ENCODE data around the gene STAP1. TPM values are rescaled to one million over a fixed set of nuclear protein-coding genes. Genes with fewer than 3 reads are reported as not detected.

Gene STAP1
- total and polyA plus RNA-seq, 10 of the 15 experiments (the other 5 are each of a cell fraction or from before 2014, with no cell fraction given), result 4.6 to 19.4 (median 9.4) TPM

DNA sequence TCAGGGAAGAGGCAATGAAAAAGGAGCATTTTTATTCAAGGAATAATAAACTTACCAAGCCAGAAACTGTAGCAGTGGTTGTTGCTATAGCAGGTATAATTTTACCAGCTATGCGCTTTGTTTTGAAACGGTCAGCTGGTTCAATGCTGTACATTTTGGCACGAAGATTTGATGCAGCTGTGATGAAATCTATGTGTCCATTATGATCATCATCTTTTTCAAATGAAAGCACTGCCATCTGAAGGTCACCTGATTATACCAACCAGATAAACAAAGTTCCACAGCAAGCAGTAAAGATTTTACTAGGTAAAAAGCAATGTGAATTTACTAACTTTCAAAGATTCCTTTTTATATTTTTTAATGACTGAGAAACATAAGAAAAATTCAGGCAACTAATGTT is 66.4 kb downstream of the STAP1 start:
- Histone ChIP-seq H3K4me3 (no peak overlapping the region), H3K27me3 (replicated peaks in 1 of 2; ENCODE audit: control insufficient read depth in 2 of 2, insufficient read depth in 2 of 2, low read length in 1 of 2) (no peaks in the 10 kb centered on the region), H3K4me1 (ENCODE audit: control insufficient read depth, insufficient read depth, low read length) (no peaks in the 10 kb centered on the region), H3K36me3 (ENCODE audit: control insufficient read depth in 2 of 2, insufficient read depth in 2 of 2, low read length in 1 of 2) (peaks cover 1 to 20% of the 10 kb centered on the region in 2 experiments), H3K27ac (ENCODE audit: control insufficient read depth, insufficient read depth) (no peak overlapping the region), H3K9me3 (replicated peaks; ENCODE audit: control insufficient read depth, insufficient read depth, low read length) (no peaks in the 10 kb centered on the region), H3K79me2 (ENCODE audit: control insufficient read depth, insufficient read depth, low read length) (no peaks in the 10 kb centered on the region), H3K9ac (ENCODE audit: control insufficient read depth, insufficient read depth, low read length) (no peak overlapping the region), H4K20me1 (ENCODE audit: control insufficient read depth, insufficient read depth) (no peaks in the 10 kb centered on the region), H3K4me2 (ENCODE audit: control insufficient read depth, insufficient read depth) (no peak overlapping the region), H2AFZ (ENCODE audit: control insufficient read depth, low read depth, low read length) (no peak overlapping the region)
- POLR2A ChIA-PET, result interaction anchor here (1.2 kb wide), 1 partner anchor 75 kb away, joined by 3 read pairs; no protein-coding TSS in a partner anchor
- TF ChIP-seq NBN (IDR thresholded peaks at IDR 0.05) (no peak), RAD21 (IDR thresholded peaks at IDR 0.05; ENCODE audit: insufficient read depth, low read depth, low read length) (0 out of 2 replicates have a peak, but pooled peaks have one; percentile 18)
- in situ Hi-C loops (cut with MboI) (no loop called here), intact Hi-C loops (cut with micrococcal nuclease; ENCODE audit: unreplicated experiment) (loop anchor here (5.0 kb wide), 1 partner anchor 78 kb away; the partner anchor contains the start of gene CENPC)
- no TSS peak for BruUV-seq (replicated peaks)
- ATAC-seq, result no peak
- no peak for FAIRE-seq
- 100% methylated on average over 3 of the region's 3 CpGs for WGBS (ENCODE audit: insufficient coverage, insufficient replicate concordance, low lambda C conversion rate, missing lambda C conversion rate)
- RAD21 ChIA-PET (ENCODE audit: unreplicated experiment), result interaction anchor here (0.9 to 1.3 kb wide), 3 partner anchors 74 to 82 kb away, joined by 3 to 5 read pairs (median 4); no protein-coding TSS in a partner anchor
- SMC1A ChIA-PET (ENCODE audit: uncharacterized antibody, unreplicated experiment), result interaction anchor here (0.8 to 2.2 kb wide), 9 partner anchors 12 to 89 kb away, joined by 4 to 9 read pairs (median 4); no protein-coding TSS in a partner anchor
- CTCF ChIA-PET, result interaction anchor here (0.8 to 2.8 kb wide), 7 partner anchors 9 to 122 kb away, joined by 3 to 14 read pairs (median 3); no protein-coding TSS in a partner anchor
- no peak for DNase-seq (ENCODE audit: low read depth, low spot score)

DNA sequence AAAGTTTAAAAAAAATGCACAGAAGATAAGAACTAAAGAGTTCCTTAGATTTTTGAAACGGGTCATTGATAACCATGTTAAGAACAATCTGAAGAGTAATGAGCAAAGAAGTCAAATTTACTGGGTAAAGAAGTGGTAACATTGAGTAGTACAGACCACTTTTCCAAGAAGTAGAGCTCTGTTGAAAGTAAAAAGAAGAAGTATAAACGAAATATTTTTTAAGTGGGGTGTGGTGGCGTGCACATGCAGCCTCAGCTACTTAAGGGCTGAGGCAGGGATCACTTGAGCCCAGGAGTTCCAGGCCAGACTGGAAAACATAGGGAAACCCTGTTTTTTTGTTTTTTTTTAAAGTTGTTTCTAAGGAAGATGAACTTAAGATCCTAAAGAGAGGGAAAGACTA is 74.0 kb downstream of the STAP1 start:
- intact Hi-C loops (cut with micrococcal nuclease; ENCODE audit: unreplicated experiment), result loop anchor here (5.0 kb wide), 1 partner anchor 35 kb away; no protein-coding TSS in a partner anchor
- H3K4me2 ChIP-seq (ENCODE audit: control insufficient read depth, insufficient read depth), result no peak overlapping the region
- no peaks in the 10 kb centered on the region for H4K20me1 ChIP-seq (ENCODE audit: control insufficient read depth, insufficient read depth)
- H3K36me3 ChIP-seq (ENCODE audit: control insufficient read depth in 2 of 2, insufficient read depth in 2 of 2, low read length in 1 of 2), result peaks cover 0 to 19% of the 10 kb centered on the region in 2 experiments; a peak in 1 of 4 replicates
- H3K4me1 ChIP-seq (ENCODE audit: control insufficient read depth, insufficient read depth, low read length), result no peaks in the 10 kb centered on the region
- peak; percentile 40; the same call in 1 of the 3 replicates for ATAC-seq
- WGBS (ENCODE audit: insufficient coverage, insufficient replicate concordance, low lambda C conversion rate, missing lambda C conversion rate), result 49% methylated on average over 3 of the region's 3 CpGs
- H3K4me3 ChIP-seq, result no peak overlapping the region
- H2AFZ ChIP-seq (ENCODE audit: control insufficient read depth, low read depth, low read length), result no peak overlapping the region
- H3K27ac ChIP-seq (ENCODE audit: control insufficient read depth, insufficient read depth), result no peak overlapping the region
- in situ Hi-C loops (cut with MboI), result no loop called here
- no peaks in the 10 kb centered on the region for H3K27me3 ChIP-seq (replicated peaks in 1 of 2; ENCODE audit: control insufficient read depth in 2 of 2, insufficient read depth in 2 of 2, low read length in 1 of 2)
- no peak for FAIRE-seq
- H3K79me2 ChIP-seq (ENCODE audit: control insufficient read depth, insufficient read depth, low read length), result no peaks in the 10 kb centered on the region
- DNase-seq (ENCODE audit: low read depth, low spot score), result no peak
- no peak overlapping the region for H3K9ac ChIP-seq (ENCODE audit: control insufficient read depth, insufficient read depth, low read length)
- SMC1A ChIA-PET (ENCODE audit: uncharacterized antibody, unreplicated experiment), result interaction anchor here (0.6 to 2.0 kb wide), 4 partner anchors 13 to 689 kb away, joined by 3 to 5 read pairs (median 4); no protein-coding TSS in a partner anchor
- RAD21 ChIA-PET (ENCODE audit: unreplicated experiment), result no interaction called here
- POLR2A ChIA-PET, result no interaction called here
- H3K9me3 ChIP-seq (replicated peaks; ENCODE audit: control insufficient read depth, insufficient read depth, low read length), result no peaks in the 10 kb centered on the region
- CTCF ChIA-PET, result interaction anchor here (0.7 kb wide), 1 partner anchor 1960 kb away, joined by 3 read pairs; no protein-coding TSS in a partner anchor
- no TSS peak for BruUV-seq (replicated peaks)
- TF ChIP-seq, protein P1, sequence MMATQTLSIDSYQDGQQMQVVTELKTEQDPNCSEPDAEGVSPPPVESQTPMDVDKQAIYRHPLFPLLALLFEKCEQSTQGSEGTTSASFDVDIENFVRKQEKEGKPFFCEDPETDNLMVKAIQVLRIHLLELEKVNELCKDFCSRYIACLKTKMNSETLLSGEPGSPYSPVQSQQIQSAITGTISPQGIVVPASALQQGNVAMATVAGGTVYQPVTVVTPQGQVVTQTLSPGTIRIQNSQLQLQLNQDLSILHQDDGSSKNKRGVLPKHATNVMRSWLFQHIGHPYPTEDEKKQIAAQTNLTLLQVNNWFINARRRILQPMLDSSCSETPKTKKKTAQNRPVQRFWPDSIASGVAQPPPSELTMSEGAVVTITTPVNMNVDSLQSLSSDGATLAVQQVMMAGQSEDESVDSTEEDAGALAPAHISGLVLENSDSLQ (IDR thresholded peaks at IDR 0.05), result no peak
- TF ChIP-seq SREBF1 (IDR thresholded peaks at IDR 0.05; ENCODE audit: low read length) (no peak), STAT1 (conservative IDR thresholded peaks at IDR 0.05) (no peak), CBFB (IDR thresholded peaks at IDR 0.05; ENCODE audit: low read depth) (no peak), EP300 (IDR thresholded peaks at IDR 0.05; ENCODE audit: borderline replicate concordance in 1 of 2, control insufficient read depth in 1 of 2, low read depth in 2 of 2, low read length in 2 of 2) (no peak), NFYA (IDR thresholded peaks at IDR 0.05; ENCODE audit: borderline replicate concordance, low read depth, low read length) (no peak), JUNB (IDR thresholded peaks at IDR 0.05) (no peak), SREBF2 (IDR thresholded peaks at IDR 0.05; ENCODE audit: low read length) (no peak), FOS (IDR thresholded peaks at IDR 0.05; ENCODE audit: borderline replicate concordance, extremely low read depth, insufficient read length) (no peak)
- TF ChIP-seq, protein P2, sequence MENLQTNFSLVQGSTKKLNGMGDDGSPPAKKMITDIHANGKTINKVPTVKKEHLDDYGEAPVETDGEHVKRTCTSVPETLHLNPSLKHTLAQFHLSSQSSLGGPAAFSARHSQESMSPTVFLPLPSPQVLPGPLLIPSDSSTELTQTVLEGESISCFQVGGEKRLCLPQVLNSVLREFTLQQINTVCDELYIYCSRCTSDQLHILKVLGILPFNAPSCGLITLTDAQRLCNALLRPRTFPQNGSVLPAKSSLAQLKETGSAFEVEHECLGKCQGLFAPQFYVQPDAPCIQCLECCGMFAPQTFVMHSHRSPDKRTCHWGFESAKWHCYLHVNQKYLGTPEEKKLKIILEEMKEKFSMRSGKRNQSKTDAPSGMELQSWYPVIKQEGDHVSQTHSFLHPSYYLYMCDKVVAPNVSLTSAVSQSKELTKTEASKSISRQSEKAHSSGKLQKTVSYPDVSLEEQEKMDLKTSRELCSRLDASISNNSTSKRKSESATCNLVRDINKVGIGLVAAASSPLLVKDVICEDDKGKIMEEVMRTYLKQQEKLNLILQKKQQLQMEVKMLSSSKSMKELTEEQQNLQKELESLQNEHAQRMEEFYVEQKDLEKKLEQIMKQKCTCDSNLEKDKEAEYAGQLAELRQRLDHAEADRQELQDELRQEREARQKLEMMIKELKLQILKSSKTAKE (IDR thresholded peaks at IDR 0.05; ENCODE audit: low read depth, poor library complexity, severe bottlenecking), result no peak

Data from GM12878 (cell line).